WTC11 (cell line): ENCODE data around the gene GLRA1. TPM values are rescaled to one million over a fixed set of nuclear protein-coding genes. Genes with fewer than 3 reads are reported as not detected.

Source experiments
- ATAC-seq: fragments of 200-7000 bp; cut with Tn5 transposase; 2 replicates; pipeline ENCODE4 v1.10.0; 2021; ENCODE audit warnings: mild to moderate bottlenecking, moderate library complexity
- CTCF ChIA-PET: fragments of 300-600 bp; sonication (Branson Sonifier 250); formaldehyde crosslinking; loops from one replicate; lab custom pipeline; 2021; ENCODE audit warnings: antibody characterized with exemption; lab: Charles Lee
- POLR2A ChIA-PET: fragments of 350-600 bp; sonication (Branson Sonifier 250); formaldehyde crosslinking; loops from one replicate; lab custom pipeline; 2021; ENCODE audit warnings: antibody characterized with exemption; lab: Charles Lee
- DNase-seq: peaks from one replicate; pipeline ENCODE4 v3.0.0; 2021; ENCODE audit warnings: low spot score
- H3K27ac Mint-ChIP-seq: 2 replicates; pipeline ENCODE4 v1.8.0; 2021; ENCODE audit warnings: mixed read lengths
- H3K27me3 Mint-ChIP-seq: 2 replicates; pipeline ENCODE4 v1.8.0; 2021; ENCODE audit warnings: low read depth, mild to moderate bottlenecking, moderate library complexity, mixed read lengths
- H3K36me3 Mint-ChIP-seq: 2 replicates; pipeline ENCODE4 v1.8.0; 2021; ENCODE audit warnings: mixed read lengths
- H3K4me1 Mint-ChIP-seq: 2 replicates; pipeline ENCODE4 v1.8.0; 2022; ENCODE audit warnings: mixed read lengths
- H3K4me3 Mint-ChIP-seq: 2 replicates; pipeline ENCODE4 v1.8.0; 2021; ENCODE audit warnings: mild to moderate bottlenecking, moderate library complexity, mixed read lengths
- H3K9me3 Mint-ChIP-seq: 2 replicates; pipeline ENCODE4 v1.8.0; 2021; ENCODE audit warnings: mixed read lengths
- ARID4B ChIP-seq: sonication (generic); formaldehyde crosslinking; IDR thresholded peaks from 2 replicates; pipeline ENCODE4 v1.8.0; 2023; ENCODE audit warnings: missing genetic modification reagents, mild to moderate bottlenecking, borderline replicate concordance
- CREM ChIP-seq: sonication (generic); formaldehyde crosslinking; IDR thresholded peaks from 2 replicates; pipeline ENCODE4 v1.8.1; 2022; ENCODE audit warnings: mild to moderate bottlenecking, missing genetic modification reagents, moderate library complexity
- CTCF ChIP-seq: fragments of 200-600 bp; IDR thresholded peaks from 2 replicates; pipeline ENCODE4 v1.8.0; 2022; ENCODE audit warnings: antibody characterized with exemption
- ELF4 ChIP-seq: sonication (generic); formaldehyde crosslinking; IDR thresholded peaks from 2 replicates; pipeline ENCODE4 v1.8.1; 2022; ENCODE audit warnings: low read depth, mild to moderate bottlenecking, moderate library complexity, missing genetic modification reagents
- ERG ChIP-seq: fragments of 250-450 bp; sonication (Bioruptor Pico); IDR thresholded peaks from 2 replicates; pipeline ENCODE4 v1.8.0; 2021; ENCODE audit warnings: mild to moderate bottlenecking
- FOXJ3 ChIP-seq: sonication (generic); formaldehyde crosslinking; IDR thresholded peaks from 2 replicates; pipeline ENCODE4 v1.9.0; 2021; ENCODE audit warnings: missing genetic modification reagents, mild to moderate bottlenecking, borderline replicate concordance
- FOXP4 ChIP-seq: sonication (generic); formaldehyde crosslinking; IDR thresholded peaks from 2 replicates; pipeline ENCODE4 v1.8.0; 2022; ENCODE audit warnings: mild to moderate bottlenecking, missing genetic modification reagents
- GABPB1 ChIP-seq: sonication (generic); formaldehyde crosslinking; IDR thresholded peaks from 2 replicates; pipeline ENCODE4 v1.8.1; 2023; ENCODE audit warnings: mild to moderate bottlenecking, missing genetic modification reagents
- GTF2I ChIP-seq: fragments of 250-450 bp; sonication (Bioruptor Pico); conservative IDR thresholded peaks from 2 replicates; pipeline ENCODE4 v1.4.0; 2021; ENCODE audit warnings: mild to moderate bottlenecking
- HMGXB4 ChIP-seq: sonication (generic); formaldehyde crosslinking; IDR thresholded peaks from 2 replicates; pipeline ENCODE4 v1.8.1; 2023; ENCODE audit warnings: mild to moderate bottlenecking, moderate library complexity, missing genetic modification reagents
- JUN ChIP-seq: sonication (generic); formaldehyde crosslinking; IDR thresholded peaks from 2 replicates; pipeline ENCODE4 v1.8.0; 2023; ENCODE audit warnings: mild to moderate bottlenecking, missing genetic modification reagents
- MAX ChIP-seq: sonication (generic); formaldehyde crosslinking; IDR thresholded peaks from 2 replicates; pipeline ENCODE4 v1.8.0; 2022; ENCODE audit warnings: mild to moderate bottlenecking, missing genetic modification reagents
- NFE2L1 ChIP-seq: sonication (generic); formaldehyde crosslinking; IDR thresholded peaks from 2 replicates; pipeline ENCODE4 v1.8.1; 2023; ENCODE audit warnings: missing genetic modification reagents
- PRRX2 ChIP-seq: fragments of 250-450 bp; sonication (Bioruptor Pico); IDR thresholded peaks from 2 replicates; pipeline ENCODE4 v1.8.0; 2021; ENCODE audit warnings: mild to moderate bottlenecking
- RELA ChIP-seq: sonication (generic); formaldehyde crosslinking; IDR thresholded peaks from 2 replicates; pipeline ENCODE4 v1.8.1; 2022; ENCODE audit warnings: missing genetic modification reagents, mild to moderate bottlenecking, borderline replicate concordance
- RORB ChIP-seq: fragments of 250-450 bp; sonication (Bioruptor Pico); IDR thresholded peaks from 2 replicates; pipeline ENCODE4 v1.9.0; 2021; ENCODE audit warnings: mild to moderate bottlenecking
- TEAD1 ChIP-seq: sonication (generic); formaldehyde crosslinking; IDR thresholded peaks from 2 replicates; pipeline ENCODE4 v1.8.0; 2022; ENCODE audit warnings: mild to moderate bottlenecking, missing genetic modification reagents
- ZNF232 ChIP-seq: sonication (generic); formaldehyde crosslinking; IDR thresholded peaks from 2 replicates; pipeline ENCODE4 v1.8.0; 2022; ENCODE audit warnings: mild to moderate bottlenecking, missing genetic modification reagents
- ZNF425 ChIP-seq: fragments of 250-450 bp; sonication (Bioruptor Pico); conservative IDR thresholded peaks from 2 replicates; pipeline ENCODE4 v1.9.0; 2021; ENCODE audit warnings: mild to moderate bottlenecking
- ZNF671 ChIP-seq: fragments of 250-450 bp; sonication (Bioruptor Pico); IDR thresholded peaks from 2 replicates; pipeline ENCODE4 v1.8.0; 2021; ENCODE audit warnings: mild to moderate bottlenecking
- total RNA-seq: library from RNA; stranded (reverse); gene quantifications from 3 replicates; pipeline ENCODE4 v1.2.3, GENCODE V29; 2021

Gene GLRA1
- total RNA-seq, 1 experiment from 2014 or later = not detected

GRCh38 chr5:151911011-151911410 is 13.6 kb downstream of the GLRA1 start:
- Mint-ChIP-seq H3K27me3 (peaks cover 91% of the 10 kb centered on the region), H3K4me1 (peaks cover 12% of the 10 kb centered on the region), H3K27ac (no peak overlapping the region), H3K36me3 (no peaks in the 10 kb centered on the region), H3K4me3 (no peak overlapping the region), H3K9me3 (no peaks in the 10 kb centered on the region)
- ATAC-seq (no peak), DNase-seq (no peak)
- TF ChIP-seq TEAD1 (CRISPR knock-in tag) (no peak), ZNF232 (CRISPR knock-in tag) (no peak), CREM (no peak), ZNF425 (CRISPR knock-in tag) (no peak), RELA (CRISPR knock-in tag) (no peak), ARID4B (CRISPR knock-in tag) (no peak), FOXP4 (CRISPR knock-in tag) (no peak), RORB (CRISPR knock-in tag) (no peak), ERG (CRISPR knock-in tag) (no peak), GABPB1 (no peak), PRRX2 (CRISPR knock-in tag) (no peak), CTCF (no peak), GTF2I (CRISPR knock-in tag) (no peak), HMGXB4 (CRISPR knock-in tag) (no peak), ELF4 (CRISPR knock-in tag) (no peak), JUN (no peak), FOXJ3 (CRISPR knock-in tag) (no peak), MAX (CRISPR knock-in tag) (no peak), ZNF671 (no peak), NFE2L1 (CRISPR knock-in tag) (no peak)
- ChIA-PET POLR2A (no interaction called here), CTCF (no interaction called here)
